IMR-90 (cell line): ENCODE measurements around the gene FBXO34.

Experiments
- BHLHE40 ChIP-seq: fragments of 150-350 bp; IDR thresholded peaks from 2 replicates; pipeline ENCODE4 v1.6.1; 2016; ENCODE audit warnings: mild to moderate bottlenecking, low read depth, low read length
- CEBPB ChIP-seq: IDR thresholded peaks from 2 replicates; pipeline ENCODE4 v1.6.1; 2012; ENCODE audit warnings: low read depth, low read length, improper control_type of control experiment
- MAFK ChIP-seq: IDR thresholded peaks from 2 replicates; pipeline ENCODE4 v1.6.1; 2012; ENCODE audit warnings: low read depth, low read length, improper control_type of control experiment
- POLR2A ChIP-seq: IDR thresholded peaks from 2 replicates; pipeline ENCODE4 v1.6.1; 2012; ENCODE audit warnings: mild to moderate bottlenecking, low read depth, low read length
- RAD21 ChIP-seq: IDR thresholded peaks from 2 replicates; pipeline ENCODE4 v1.6.1; 2012; ENCODE audit warnings: low read length, improper control_type of control experiment
- RCOR1 ChIP-seq: IDR thresholded peaks from 2 replicates; pipeline ENCODE4 v1.6.1; 2012; ENCODE audit warnings: mild to moderate bottlenecking, low read length, improper control_type of control experiment; ENCODE audit not compliant: insufficient replicate concordance
- RFX5 ChIP-seq: IDR thresholded peaks from 2 replicates; pipeline ENCODE4 v1.8.0; 2012; ENCODE audit warnings: low read depth, mild to moderate bottlenecking, low read length, moderate library complexity
- TF ChIP-seq, protein P1 (sequence below): conservative IDR thresholded peaks from 2 replicates; pipeline ENCODE4 v1.5.1; 2012; ENCODE audit warnings: mild to moderate bottlenecking, low read depth, low read length, improper control_type of control experiment
- TF ChIP-seq, protein P2 (sequence below): fragments of 150-350 bp; IDR thresholded peaks from 2 replicates; pipeline ENCODE4 v1.6.1; 2017; ENCODE audit warnings: mild to moderate bottlenecking, antibody characterized with exemption, low read length, low read depth

DNA sequence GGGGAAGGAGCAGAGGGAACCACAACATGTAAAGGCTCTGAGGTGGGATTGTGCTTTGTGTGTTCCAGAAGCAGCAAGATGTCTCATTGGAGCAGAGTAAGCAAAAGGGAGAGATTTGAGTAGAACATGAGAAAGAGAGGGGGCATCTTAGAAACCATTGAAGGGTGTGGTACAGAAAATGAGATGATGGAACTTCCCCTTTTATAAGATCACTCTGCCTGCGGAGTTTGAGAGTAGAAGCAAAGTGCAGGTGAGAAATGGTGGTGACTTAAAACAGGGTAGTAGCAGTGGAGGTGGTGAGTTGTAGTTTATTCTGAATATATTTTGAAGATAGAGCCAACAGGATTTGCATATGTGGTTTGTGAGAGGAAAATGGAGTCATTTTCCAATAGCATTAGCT lies 56.0 kb downstream of the FBXO34 start:
- TF ChIP-seq MAFK (no peak), POLR2A (no peak), RAD21 (no peak), RFX5 (no peak), CEBPB (no peak), RCOR1 (no peak), BHLHE40 (no peak)
- TF ChIP-seq, protein P1, sequence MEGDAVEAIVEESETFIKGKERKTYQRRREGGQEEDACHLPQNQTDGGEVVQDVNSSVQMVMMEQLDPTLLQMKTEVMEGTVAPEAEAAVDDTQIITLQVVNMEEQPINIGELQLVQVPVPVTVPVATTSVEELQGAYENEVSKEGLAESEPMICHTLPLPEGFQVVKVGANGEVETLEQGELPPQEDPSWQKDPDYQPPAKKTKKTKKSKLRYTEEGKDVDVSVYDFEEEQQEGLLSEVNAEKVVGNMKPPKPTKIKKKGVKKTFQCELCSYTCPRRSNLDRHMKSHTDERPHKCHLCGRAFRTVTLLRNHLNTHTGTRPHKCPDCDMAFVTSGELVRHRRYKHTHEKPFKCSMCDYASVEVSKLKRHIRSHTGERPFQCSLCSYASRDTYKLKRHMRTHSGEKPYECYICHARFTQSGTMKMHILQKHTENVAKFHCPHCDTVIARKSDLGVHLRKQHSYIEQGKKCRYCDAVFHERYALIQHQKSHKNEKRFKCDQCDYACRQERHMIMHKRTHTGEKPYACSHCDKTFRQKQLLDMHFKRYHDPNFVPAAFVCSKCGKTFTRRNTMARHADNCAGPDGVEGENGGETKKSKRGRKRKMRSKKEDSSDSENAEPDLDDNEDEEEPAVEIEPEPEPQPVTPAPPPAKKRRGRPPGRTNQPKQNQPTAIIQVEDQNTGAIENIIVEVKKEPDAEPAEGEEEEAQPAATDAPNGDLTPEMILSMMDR, result no peak
- TF ChIP-seq, protein P2, sequence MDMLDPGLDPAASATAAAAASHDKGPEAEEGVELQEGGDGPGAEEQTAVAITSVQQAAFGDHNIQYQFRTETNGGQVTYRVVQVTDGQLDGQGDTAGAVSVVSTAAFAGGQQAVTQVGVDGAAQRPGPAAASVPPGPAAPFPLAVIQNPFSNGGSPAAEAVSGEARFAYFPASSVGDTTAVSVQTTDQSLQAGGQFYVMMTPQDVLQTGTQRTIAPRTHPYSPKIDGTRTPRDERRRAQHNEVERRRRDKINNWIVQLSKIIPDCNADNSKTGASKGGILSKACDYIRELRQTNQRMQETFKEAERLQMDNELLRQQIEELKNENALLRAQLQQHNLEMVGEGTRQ, result no peak
